Psoas muscle (tissue), 8 donors: ENCODE data around the gene UBIAD1. TPM values are rescaled to one million over a fixed set of nuclear protein-coding genes. Genes with fewer than 3 reads are reported as not detected.
"Not testable (repeated sequence)": the region's sequence is repeated elsewhere in the genome, so short reads cannot be mapped to it uniquely, and the experiment has no call there.

Experiments used
- ATAC-seq, 4 donors: fragments of 200-7000 bp; cut with Tn5 transposase; one replicate each; pipeline ENCODE4 v1.9.1; 2020; ENCODE audit warnings: moderate library complexity in 3 of 4, mild to moderate bottlenecking in 2 of 4
- DNase-seq, 2 donors: peaks; one replicate each; pipeline ENCODE4 v3.0.0-alpha.2; 2020
- H3K27ac ChIP-seq: fragments of 200-600 bp; one replicate; pipeline ENCODE4 v1.8.0; 2022
- H3K27me3 ChIP-seq, 3 donors: fragments of 200-600 bp in 1 of 3; one replicate each; pipeline versions ENCODE4 v1.6.1 to v1.8.0; 2013 to 2022; ENCODE audit warnings: low read length in 2 of 3, mild to moderate bottlenecking in 2 of 3, moderate library complexity in 1 of 3; ENCODE audit not compliant: insufficient read depth in 3 of 3
- H3K36me3 ChIP-seq, 2 donors: fragments of 200-600 bp in 1 of 2; one replicate each; pipeline versions ENCODE4 v1.6.1 to v1.8.0; 2013 to 2022; ENCODE audit warnings: low read depth in 1 of 2, mild to moderate bottlenecking in 1 of 2, moderate library complexity in 1 of 2; ENCODE audit not compliant: insufficient read depth in 1 of 2
- H3K4me1 ChIP-seq: fragments of 200-600 bp; one replicate; pipeline ENCODE4 v1.8.0; 2022
- H3K4me3 ChIP-seq: fragments of 200-600 bp; one replicate; pipeline ENCODE4 v1.8.0; 2022; ENCODE audit warnings: mild to moderate bottlenecking
- H3K9me3 ChIP-seq: fragments of 200-600 bp; one replicate; pipeline ENCODE4 v1.8.0; 2022
- WGBS, 3 donors: extraction: QIAGEN DNeasy Blood & Tissue Kit; methylation state at CpG; one replicate each; pipeline versions ENCODE4 v1.1.6 to v1.1.7; 2013; 5-methylcytosine and 5-hydroxymethylcytosine counted together
- intact Hi-C, 2 donors: fragments of 100-400 bp; cut with DNase I; formaldehyde crosslinking; loops; one replicate each; pipeline versions ENCODE4 v1.11.0 to v1.14.2; 2022
- polyA plus RNA-seq, 3 donors: library from polyadenylated mRNA; stranded (reverse); fragments of 200-250 nt; gene quantifications; one replicate each; pipeline ENCODE4 v1.2.3, GENCODE V29; 2013
- total RNA-seq, 4 donors: library from RNA; stranded (reverse); fragmentation: NEBNext Ultra II Directional in 2 of 4; extraction: Animal tissue kit (Norgen Biotek cat#: 25700) in 2 of 4; gene quantifications; one replicate each; pipeline versions ENCODE4 v1.2.1 to v1.2.4, GENCODE V29; 2021 to 2023
- TF ChIP-seq, protein P1 (sequence below): fragments of 200-600 bp; IDR thresholded peaks from one replicate; pipeline ENCODE4 v1.8.0; 2022; ENCODE audit warnings: antibody characterized with exemption
- donor health status: healthy with polysubstance abuse.
- donor health status: DM: no; HTN: no; CAD: no; lungs with moderate emphysema.
- donor health status: Bipolar disorder and iron deficiency.
- donor health status: healthy.
- donor health status: DM: yes; HTN: yes; CAD: no.
- donor health status: DM: no; HTN: no; CAD: no.
- donor health status: DM: no; HTN: no; CAD: no.
- donor health status: DM: yes; HTN: yes; CAD: no.

UBIAD1 gene
- total and polyA plus RNA-seq, 7 donors: 19.0 to 29.4 (median 25.0) TPM

DNA sequence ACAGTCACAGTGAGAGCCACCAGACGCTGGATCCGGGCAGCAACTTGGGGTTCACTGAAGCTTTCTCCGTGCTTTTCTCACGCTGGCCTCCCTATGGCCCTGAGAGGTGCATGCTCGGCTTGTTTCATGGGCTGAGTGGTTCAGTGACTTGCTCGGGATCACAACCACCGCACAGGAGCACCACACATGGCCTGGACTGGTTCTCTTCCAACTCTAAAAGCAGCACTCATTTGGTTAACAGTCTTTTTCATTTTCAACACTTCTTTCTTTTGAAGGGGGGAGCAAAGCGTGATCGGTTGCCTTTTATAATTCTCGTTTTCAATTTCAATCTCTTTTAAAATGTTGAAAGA is 26.2 kb downstream of the UBIAD1 start:
- TF ChIP-seq, protein P1, sequence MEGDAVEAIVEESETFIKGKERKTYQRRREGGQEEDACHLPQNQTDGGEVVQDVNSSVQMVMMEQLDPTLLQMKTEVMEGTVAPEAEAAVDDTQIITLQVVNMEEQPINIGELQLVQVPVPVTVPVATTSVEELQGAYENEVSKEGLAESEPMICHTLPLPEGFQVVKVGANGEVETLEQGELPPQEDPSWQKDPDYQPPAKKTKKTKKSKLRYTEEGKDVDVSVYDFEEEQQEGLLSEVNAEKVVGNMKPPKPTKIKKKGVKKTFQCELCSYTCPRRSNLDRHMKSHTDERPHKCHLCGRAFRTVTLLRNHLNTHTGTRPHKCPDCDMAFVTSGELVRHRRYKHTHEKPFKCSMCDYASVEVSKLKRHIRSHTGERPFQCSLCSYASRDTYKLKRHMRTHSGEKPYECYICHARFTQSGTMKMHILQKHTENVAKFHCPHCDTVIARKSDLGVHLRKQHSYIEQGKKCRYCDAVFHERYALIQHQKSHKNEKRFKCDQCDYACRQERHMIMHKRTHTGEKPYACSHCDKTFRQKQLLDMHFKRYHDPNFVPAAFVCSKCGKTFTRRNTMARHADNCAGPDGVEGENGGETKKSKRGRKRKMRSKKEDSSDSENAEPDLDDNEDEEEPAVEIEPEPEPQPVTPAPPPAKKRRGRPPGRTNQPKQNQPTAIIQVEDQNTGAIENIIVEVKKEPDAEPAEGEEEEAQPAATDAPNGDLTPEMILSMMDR: no peak
- DNase-seq (no peak), ATAC-seq (no peak)
- no peaks in the 10 kb centered on the region for H3K27me3 ChIP-seq
- no peaks in the 10 kb centered on the region for H3K4me1 ChIP-seq
- no peak overlapping the region for H3K27ac ChIP-seq
- intact Hi-C loops: no loop called here
- H3K36me3 ChIP-seq: peaks cover 3 to 16% of the 10 kb centered on the region in 2 donors
- H3K4me3 ChIP-seq: no peak overlapping the region
- no peaks in the 10 kb centered on the region for H3K9me3 ChIP-seq
- 65 to 74% (median 67%) methylated on average over 10 of the region's 10 CpGs for WGBS, 3 donors

DNA sequence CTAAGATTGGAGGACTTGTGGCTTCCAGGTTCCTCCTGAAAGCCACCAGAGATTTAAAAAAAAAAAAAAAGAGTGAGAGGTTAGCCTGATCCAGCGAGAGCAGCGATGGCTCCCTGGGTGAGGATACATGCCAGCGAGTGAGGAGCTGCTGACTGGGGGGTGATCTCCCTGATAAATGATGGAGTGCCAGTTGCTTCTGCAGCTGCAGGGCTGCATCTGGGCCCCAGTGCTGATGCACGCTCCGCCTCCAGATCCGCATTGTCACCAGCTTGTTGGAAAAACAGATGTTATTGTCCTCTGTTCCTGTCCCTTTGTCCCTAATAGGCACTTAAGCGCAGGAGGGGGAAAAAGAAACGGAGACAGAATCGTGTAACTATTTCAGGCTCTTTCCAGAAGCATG is 28.6 kb downstream of the UBIAD1 start:
- TF ChIP-seq, protein P1: no peak
- 25 to 33% (median 27%) methylated on average over 9 of the region's 9 CpGs for WGBS, 3 donors
- H3K4me1 ChIP-seq: no peaks in the 10 kb centered on the region
- DNase-seq (no peak), ATAC-seq (no peak)
- intact Hi-C loops: no loop called here
- H3K4me3 ChIP-seq: no peak overlapping the region
- no peak overlapping the region for H3K27ac ChIP-seq
- no peaks in the 10 kb centered on the region for H3K9me3 ChIP-seq
- no peaks in the 10 kb centered on the region for H3K27me3 ChIP-seq
- no peaks in the 10 kb centered on the region for H3K36me3 ChIP-seq

DNA sequence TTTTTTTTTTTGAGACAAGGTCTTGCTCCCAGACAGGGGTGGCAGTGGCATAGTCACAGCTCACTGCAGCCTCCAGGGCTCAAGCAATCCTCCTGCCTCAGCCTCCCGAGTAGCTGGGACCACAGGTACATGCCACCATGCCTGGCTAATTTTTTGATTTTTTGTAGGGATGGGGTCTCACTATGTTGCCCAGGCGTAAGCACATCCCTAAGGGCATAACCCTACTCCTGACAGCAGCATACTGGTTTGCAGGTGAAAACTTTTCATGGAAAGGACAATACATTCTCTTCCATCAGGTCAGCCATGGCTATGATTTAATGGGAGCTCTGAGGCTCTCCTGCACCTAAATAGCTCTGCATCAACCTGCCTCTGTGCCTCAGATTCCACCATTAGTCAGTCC is 29.4 kb downstream of the UBIAD1 start:
- Histone ChIP-seq H3K4me1 (no peaks in the 10 kb centered on the region), H3K27ac (no peak overlapping the region), H3K9me3 (no peaks in the 10 kb centered on the region), H3K27me3 (no peaks in the 10 kb centered on the region), H3K4me3 (no peak overlapping the region), H3K36me3 (no peaks in the 10 kb centered on the region)
- no peak for ATAC-seq
- intact Hi-C loops: no loop called here
- TF ChIP-seq, protein P1: no peak
- no peak for DNase-seq
- 94 to 98% (median 98%) methylated on average over 2 of the region's 2 CpGs for whole genome bisulfite sequencing, 3 donors

DNA sequence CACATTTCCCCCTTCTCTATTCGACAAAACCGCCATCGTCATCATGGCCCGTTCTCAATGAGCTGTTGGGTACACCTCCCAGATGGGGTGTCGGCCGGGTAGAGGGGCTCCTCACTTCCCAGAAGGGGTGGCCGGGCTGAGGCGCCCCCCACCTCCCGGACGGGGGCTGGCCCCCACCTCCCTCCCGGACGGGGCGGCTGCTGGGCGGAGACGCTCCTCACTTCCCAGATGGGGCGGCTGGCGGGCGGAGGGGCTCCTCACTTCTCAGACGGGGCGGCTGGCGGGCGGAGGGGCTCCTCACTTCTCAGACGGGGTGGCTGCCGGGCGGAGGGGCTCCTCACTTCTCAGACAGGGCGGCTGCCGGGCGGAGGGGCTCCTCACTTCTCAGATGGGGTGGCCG is 32.5 kb downstream of the UBIAD1 start:
- H3K9me3 ChIP-seq, DNase-seq, H3K27me3 ChIP-seq, intact Hi-C loops, H3K36me3 ChIP-seq, H3K4me3 ChIP-seq, ATAC-seq, H3K27ac ChIP-seq, H3K4me1 ChIP-seq: not testable (repeated sequence)
- 92 to 94% (median 92%) methylated on average over 19 to 29 of the region's 29 CpGs for WGBS, 3 donors

DNA sequence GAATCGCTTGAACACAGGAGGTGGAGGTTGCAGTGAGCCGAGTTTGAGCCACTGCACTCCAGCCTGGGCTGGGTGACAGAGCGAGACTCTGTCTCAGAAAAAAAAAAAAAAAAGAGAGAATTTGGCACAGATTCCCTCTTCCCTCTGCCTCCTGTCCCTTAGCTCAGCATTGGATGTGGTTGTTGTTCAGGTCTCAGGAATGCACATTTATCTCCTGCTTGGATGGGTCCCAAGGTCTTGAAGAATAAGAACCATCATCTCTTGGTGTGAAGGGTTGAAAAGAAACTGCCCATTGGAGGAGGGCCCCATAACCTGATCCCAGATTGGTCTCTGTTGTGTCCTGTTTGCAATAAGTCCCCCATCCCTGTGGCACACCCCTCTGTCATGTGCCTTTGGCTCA is 34.9 kb downstream of the UBIAD1 start:
- 78 to 81% (median 78%) methylated on average over 3 of the region's 3 CpGs for WGBS, 3 donors
- TF ChIP-seq, protein P1: no peak
- intact Hi-C loops: no loop called here
- Histone ChIP-seq H3K36me3 (no peaks in the 10 kb centered on the region), H3K4me3 (no peak overlapping the region), H3K9me3 (no peaks in the 10 kb centered on the region), H3K27ac (no peak overlapping the region), H3K4me1 (no peaks in the 10 kb centered on the region), H3K27me3 (no peaks in the 10 kb centered on the region)
- ATAC-seq (no peak), DNase-seq (no peak)
